Activated CD4-positive, alpha-beta memory T cell treated with anti-CD3 and anti-CD28 coated beads for 36 hours (primary cell): ENCODE measurements around the gene TMC7. TPM values are rescaled to one million over a fixed set of nuclear protein-coding genes. Genes with fewer than 3 reads are reported as not detected.
A peak's percentile ranks its signal among the peaks of the same experiment; 100 is the strongest.

ENCODE experiments used
- CTCF ChIA-PET: fragments of 350-600 bp; sonication (Branson Sonifier 250); formaldehyde crosslinking; loops from one replicate; lab custom pipeline; 2021; ENCODE audit warnings: antibody characterized with exemption, inconsistent platforms; lab: Charles Lee
- POLR2A ChIA-PET: fragments of 350-600 bp; sonication (Branson Sonifier 250); formaldehyde crosslinking; loops from one replicate; lab custom pipeline; 2021; ENCODE audit warnings: antibody characterized with exemption; lab: Charles Lee
- DNase-seq: peaks from one replicate; pipeline ENCODE4 v3.0.0-alpha.2; 2020
- H3K27ac Mint-ChIP-seq: one replicate; pipeline ENCODE4 v1.8.0; 2021; ENCODE audit warnings: mixed read lengths
- H3K27me3 Mint-ChIP-seq: one replicate; pipeline ENCODE4 v1.8.0; 2021; ENCODE audit warnings: mixed read lengths
- H3K36me3 Mint-ChIP-seq: one replicate; pipeline ENCODE4 v1.8.0; 2021; ENCODE audit warnings: mixed read lengths
- H3K4me1 Mint-ChIP-seq: one replicate; pipeline ENCODE4 v1.8.0; 2021; ENCODE audit warnings: low read depth, mixed read lengths
- H3K4me3 Mint-ChIP-seq: one replicate; pipeline ENCODE4 v1.8.0; 2021; ENCODE audit warnings: mild to moderate bottlenecking, mixed read lengths
- H3K9me3 Mint-ChIP-seq: one replicate; pipeline ENCODE4 v1.8.0; 2021; ENCODE audit warnings: mixed read lengths
- intact Hi-C: fragments of 100-400 bp; cut with micrococcal nuclease; formaldehyde crosslinking; loops from one replicate; pipeline ENCODE4 v1.15.1; 2023
- total RNA-seq, 2 experiments: library from RNA; stranded (reverse); gene quantifications; one replicate each; pipeline ENCODE4 v1.2.3, GENCODE V29; 2021

The TMC7 gene
- total RNA-seq, 2 experiments from 2014 or later, result not detected

GRCh38 chr16:19083670-19084069 is 99.9 kb downstream of the TMC7 start:
- Mint-ChIP-seq H3K36me3 (peaks cover 17% of the 10 kb centered on the region), H3K27me3 (peaks cover 8% of the 10 kb centered on the region), H3K4me1 (no peaks in the 10 kb centered on the region), H3K9me3 (peaks cover 5% of the 10 kb centered on the region), H3K27ac (no peak overlapping the region), H3K4me3 (no peak overlapping the region)
- DNase-seq, result no peak
- ChIA-PET CTCF (interaction anchor here (1.0 to 7.3 kb wide), 4 partner anchors 10 to 420 kb away, joined by 3 to 92 read pairs (median 30); no protein-coding TSS in a partner anchor), POLR2A (no interaction called here)
- intact Hi-C loops, result loop anchor here (10.0 kb wide), 1 partner anchor 801 kb away; the partner anchor contains the start of gene GPRC5B

GRCh38 chr16:19084139-19084538 is 100.4 kb downstream of the TMC7 start:
- ChIA-PET POLR2A (no interaction called here), CTCF (interaction anchor here (1.0 to 7.3 kb wide), 5 partner anchors 10 to 420 kb away, joined by 3 to 92 read pairs (median 40); no protein-coding TSS in a partner anchor)
- Mint-ChIP-seq H3K9me3 (peaks cover 5% of the 10 kb centered on the region), H3K4me3 (no peak overlapping the region), H3K27me3 (peaks cover 8% of the 10 kb centered on the region), H3K4me1 (no peaks in the 10 kb centered on the region), H3K27ac (no peak overlapping the region), H3K36me3 (peaks cover 13% of the 10 kb centered on the region)
- DNase-seq, result no peak
- intact Hi-C loops, result loop anchor here (10.0 kb wide), 1 partner anchor 801 kb away; the partner anchor contains the start of gene GPRC5B

GRCh38 chr16:19084879-19085278 is 101.1 kb downstream of the TMC7 start:
- intact Hi-C loops, result loop anchor here (10.0 kb wide), 1 partner anchor 800 kb away; the partner anchor contains the start of gene GPRC5B
- DNase-seq, result no peak
- H3K36me3 Mint-ChIP-seq, result peaks cover 13% of the 10 kb centered on the region
- peaks cover 8% of the 10 kb centered on the region for H3K27me3 Mint-ChIP-seq
- no peak overlapping the region for H3K27ac Mint-ChIP-seq
- H3K9me3 Mint-ChIP-seq, result peaks cover 5% of the 10 kb centered on the region
- H3K4me1 Mint-ChIP-seq, result no peaks in the 10 kb centered on the region
- POLR2A ChIA-PET, result no interaction called here
- CTCF ChIA-PET, result interaction anchor here (1.0 to 7.3 kb wide), 10 partner anchors 16 to 419 kb away, joined by 3 to 92 read pairs (median 9); no protein-coding TSS in a partner anchor
- no peak overlapping the region for H3K4me3 Mint-ChIP-seq

- ChIA-PET POLR2A (interaction anchor here (1.0 kb wide), 1 partner anchor 18 kb away, joined by 5 read pairs; the partner anchor contains the start of gene COQ7), CTCF (interaction anchor here (0.6 to 7.3 kb wide), 35 partner anchors 9 to 471 kb away, joined by 3 to 92 read pairs (median 4); partner anchors contain the start of genes COQ7 and ITPRIPL2)
- no peak for DNase-seq
- Mint-ChIP-seq H3K4me3 (no peak overlapping the region), H3K27me3 (peaks cover 8% of the 10 kb centered on the region), H3K36me3 (peaks cover 13% of the 10 kb centered on the region), H3K4me1 (no peaks in the 10 kb centered on the region), H3K9me3 (peaks cover 6% of the 10 kb centered on the region), H3K27ac (no peak overlapping the region)
- intact Hi-C loops, result loop anchor here (1.0 to 10.0 kb wide), 5 partner anchors 82 to 799 kb away; partner anchors contain the start of gene GPRC5B
Measured at GRCh38 chr16:19085679-19086200, 102.0 kb downstream of the TMC7 start.

- peaks cover 9% of the 10 kb centered on the region for H3K9me3 Mint-ChIP-seq
- ChIA-PET POLR2A (interaction anchor here (1.0 kb wide), 1 partner anchor 19 kb away, joined by 5 read pairs; the partner anchor contains the start of gene COQ7), CTCF (interaction anchor here (0.5 to 7.3 kb wide), 37 partner anchors 9 to 470 kb away, joined by 3 to 92 read pairs (median 3); partner anchors contain the start of genes COQ7 and ITPRIPL2)
- intact Hi-C loops, result loop anchor here (1.0 to 10.0 kb wide), 5 partner anchors 81 to 798 kb away; partner anchors contain the start of gene GPRC5B
- peaks cover 6% of the 10 kb centered on the region for H3K36me3 Mint-ChIP-seq
- DNase-seq, result peak; percentile 83
- no peaks in the 10 kb centered on the region for H3K4me1 Mint-ChIP-seq
- H3K4me3 Mint-ChIP-seq, result peak overlapping the region; percentile 42
- H3K27ac Mint-ChIP-seq, result no peak overlapping the region
- H3K27me3 Mint-ChIP-seq, result peaks cover 8% of the 10 kb centered on the region
Measured at GRCh38 chr16:19086322-19087199, 102.8 kb downstream of the TMC7 start.

GRCh38 chr16:19088341-19088916 is 104.7 kb downstream of the TMC7 start:
- H3K4me3 Mint-ChIP-seq, result no peak overlapping the region
- intact Hi-C loops, result loop anchor here (10.0 kb wide), 1 partner anchor 796 kb away; the partner anchor contains the start of gene GPRC5B
- ChIA-PET CTCF (interaction anchor here (0.7 to 7.3 kb wide), 3 partner anchors 78 to 415 kb away, joined by 3 to 92 read pairs (median 55); no protein-coding TSS in a partner anchor), POLR2A (no interaction called here)
- no peak overlapping the region for H3K27ac Mint-ChIP-seq
- H3K4me1 Mint-ChIP-seq, result no peaks in the 10 kb centered on the region
- H3K9me3 Mint-ChIP-seq, result peaks cover 18% of the 10 kb centered on the region
- H3K27me3 Mint-ChIP-seq, result peaks cover 8% of the 10 kb centered on the region
- no peaks in the 10 kb centered on the region for H3K36me3 Mint-ChIP-seq
- no peak for DNase-seq

GRCh38 chr16:19089410-19089955 is 105.7 kb downstream of the TMC7 start:
- DNase-seq, result no peak
- H3K27me3 Mint-ChIP-seq, result peaks cover 8% of the 10 kb centered on the region
- H3K9me3 Mint-ChIP-seq, result peaks cover 18% of the 10 kb centered on the region
- CTCF ChIA-PET, result interaction anchor here (7.3 kb wide), 1 partner anchor 91 kb away, joined by 92 read pairs; no protein-coding TSS in a partner anchor
- intact Hi-C loops, result loop anchor here (10.0 kb wide), 1 partner anchor 795 kb away; the partner anchor contains the start of gene GPRC5B
- no peaks in the 10 kb centered on the region for H3K36me3 Mint-ChIP-seq
- POLR2A ChIA-PET, result no interaction called here
- H3K27ac Mint-ChIP-seq, result no peak overlapping the region
- no peak overlapping the region for H3K4me3 Mint-ChIP-seq
- no peaks in the 10 kb centered on the region for H3K4me1 Mint-ChIP-seq

GRCh38 chr16:19090916-19091315 is 107.2 kb downstream of the TMC7 start:
- intact Hi-C loops, result no loop called here
- Mint-ChIP-seq H3K9me3 (peaks cover 18% of the 10 kb centered on the region), H3K36me3 (no peaks in the 10 kb centered on the region), H3K27me3 (peaks cover 2% of the 10 kb centered on the region), H3K4me1 (peaks cover 5% of the 10 kb centered on the region), H3K4me3 (no peak overlapping the region), H3K27ac (no peak overlapping the region)
- POLR2A ChIA-PET, result no interaction called here
- no peak for DNase-seq
- CTCF ChIA-PET, result no interaction called here

GRCh38 chr16:19092653-19093410 is 109.1 kb downstream of the TMC7 start:
- intact Hi-C loops, result no loop called here
- peaks cover under 1% of the 10 kb centered on the region for H3K27me3 Mint-ChIP-seq
- ChIA-PET POLR2A (no interaction called here), CTCF (interaction anchor here (1.3 to 2.6 kb wide), 2 partner anchors 9 to 87 kb away, joined by 3 to 14 read pairs; no protein-coding TSS in a partner anchor)
- no peak for DNase-seq
- peaks cover 7% of the 10 kb centered on the region for H3K4me1 Mint-ChIP-seq
- H3K9me3 Mint-ChIP-seq, result peaks cover 19% of the 10 kb centered on the region
- H3K4me3 Mint-ChIP-seq, result no peak overlapping the region
- peaks cover under 1% of the 10 kb centered on the region for H3K36me3 Mint-ChIP-seq
- H3K27ac Mint-ChIP-seq, result no peak overlapping the region

GRCh38 chr16:19093631-19094541 is 110.2 kb downstream of the TMC7 start:
- Mint-ChIP-seq H3K27me3 (peaks cover 3% of the 10 kb centered on the region), H3K27ac (no peak overlapping the region), H3K4me3 (no peak overlapping the region), H3K9me3 (peaks cover 21% of the 10 kb centered on the region), H3K4me1 (peaks cover 7% of the 10 kb centered on the region), H3K36me3 (peaks cover 2% of the 10 kb centered on the region)
- POLR2A ChIA-PET, result interaction anchor here (1.5 kb wide), 1 partner anchor 20 kb away, joined by 3 read pairs; the partner anchor contains the start of gene ITPRIPL2
- intact Hi-C loops, result no loop called here
- CTCF ChIA-PET, result interaction anchor here (0.7 to 2.6 kb wide), 5 partner anchors 10 to 150 kb away, joined by 3 to 14 read pairs (median 3); no protein-coding TSS in a partner anchor
- DNase-seq, result no peak
